OCI-LY7 (cell line): ENCODE results near the gene LDLRAD2.

ENCODE experiments used
- EZH2phosphoT487 ChIP-seq: fragments of 200-600 bp; sonication (generic); IDR thresholded peaks from 2 replicates; pipeline ENCODE4 v1.6.1; 2018; ENCODE audit warnings: low read depth, borderline replicate concordance, mild to moderate bottlenecking, mixed run types, antibody characterized with exemption, low read length, moderate library complexity, mixed read lengths
- TF ChIP-seq, protein P1 (sequence below): fragments of 200-600 bp; sonication (generic); conservative IDR thresholded peaks from 2 replicates; pipeline ENCODE4 v1.5.1; 2014; ENCODE audit warnings: mild to moderate bottlenecking, antibody characterized with exemption, low read length, moderate library complexity, mixed read lengths

GRCh38 chr1:21823980-21824702 is 12.1 kb downstream of the LDLRAD2 start:
- TF ChIP-seq, protein P1, sequence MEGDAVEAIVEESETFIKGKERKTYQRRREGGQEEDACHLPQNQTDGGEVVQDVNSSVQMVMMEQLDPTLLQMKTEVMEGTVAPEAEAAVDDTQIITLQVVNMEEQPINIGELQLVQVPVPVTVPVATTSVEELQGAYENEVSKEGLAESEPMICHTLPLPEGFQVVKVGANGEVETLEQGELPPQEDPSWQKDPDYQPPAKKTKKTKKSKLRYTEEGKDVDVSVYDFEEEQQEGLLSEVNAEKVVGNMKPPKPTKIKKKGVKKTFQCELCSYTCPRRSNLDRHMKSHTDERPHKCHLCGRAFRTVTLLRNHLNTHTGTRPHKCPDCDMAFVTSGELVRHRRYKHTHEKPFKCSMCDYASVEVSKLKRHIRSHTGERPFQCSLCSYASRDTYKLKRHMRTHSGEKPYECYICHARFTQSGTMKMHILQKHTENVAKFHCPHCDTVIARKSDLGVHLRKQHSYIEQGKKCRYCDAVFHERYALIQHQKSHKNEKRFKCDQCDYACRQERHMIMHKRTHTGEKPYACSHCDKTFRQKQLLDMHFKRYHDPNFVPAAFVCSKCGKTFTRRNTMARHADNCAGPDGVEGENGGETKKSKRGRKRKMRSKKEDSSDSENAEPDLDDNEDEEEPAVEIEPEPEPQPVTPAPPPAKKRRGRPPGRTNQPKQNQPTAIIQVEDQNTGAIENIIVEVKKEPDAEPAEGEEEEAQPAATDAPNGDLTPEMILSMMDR: no peak
- TF ChIP-seq EZH2phosphoT487: no peak
